GM10847 (cell line): ENCODE measurements around the gene AIF1.

Experiments used
- POLR2A ChIP-seq: IDR thresholded peaks from 2 replicates; pipeline ENCODE4 v1.6.1; 2011; ENCODE audit not compliant: insufficient read length; ENCODE audit errors: extremely low read depth

AIF1 gene

DNA sequence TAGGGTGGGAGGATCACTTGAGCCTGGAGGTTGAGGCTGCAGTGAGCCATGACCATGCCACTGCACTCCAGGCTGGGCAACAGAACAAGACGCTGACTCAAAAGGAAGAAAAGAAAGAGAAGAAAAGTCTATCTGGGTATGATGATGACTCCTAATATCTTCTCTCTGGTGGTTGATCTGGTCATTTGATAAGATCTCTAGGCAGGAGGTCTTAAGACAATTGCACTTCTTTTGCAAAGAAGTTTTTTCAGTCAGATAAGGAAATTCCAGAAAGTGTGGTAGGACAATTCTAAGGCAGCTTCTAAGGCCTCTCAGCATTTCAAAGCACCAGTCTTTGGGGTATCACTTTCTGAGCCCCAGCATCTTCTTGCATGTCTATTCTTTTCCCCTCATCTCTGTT, 7.7 kb upstream of the AIF1 start:
- no peak for TF ChIP-seq POLR2A

GRCh38 chr6:31609519-31610406, 5.3 kb upstream of the AIF1 start:
- TF ChIP-seq POLR2A: no peak

GRCh38 chr6:31610968-31611367, 4.1 kb upstream of the AIF1 start:
- no peak for TF ChIP-seq POLR2A

GRCh38 chr6:31614075-31614619, 887 bp upstream of the AIF1 start:
- no peak for TF ChIP-seq POLR2A

GRCh38 chr6:31615748-31616147, 714 bp downstream of the AIF1 start:
- no peak for TF ChIP-seq POLR2A

GRCh38 chr6:31617010-31617409, 2.0 kb downstream of the AIF1 start:
- no peak for TF ChIP-seq POLR2A

DNA sequence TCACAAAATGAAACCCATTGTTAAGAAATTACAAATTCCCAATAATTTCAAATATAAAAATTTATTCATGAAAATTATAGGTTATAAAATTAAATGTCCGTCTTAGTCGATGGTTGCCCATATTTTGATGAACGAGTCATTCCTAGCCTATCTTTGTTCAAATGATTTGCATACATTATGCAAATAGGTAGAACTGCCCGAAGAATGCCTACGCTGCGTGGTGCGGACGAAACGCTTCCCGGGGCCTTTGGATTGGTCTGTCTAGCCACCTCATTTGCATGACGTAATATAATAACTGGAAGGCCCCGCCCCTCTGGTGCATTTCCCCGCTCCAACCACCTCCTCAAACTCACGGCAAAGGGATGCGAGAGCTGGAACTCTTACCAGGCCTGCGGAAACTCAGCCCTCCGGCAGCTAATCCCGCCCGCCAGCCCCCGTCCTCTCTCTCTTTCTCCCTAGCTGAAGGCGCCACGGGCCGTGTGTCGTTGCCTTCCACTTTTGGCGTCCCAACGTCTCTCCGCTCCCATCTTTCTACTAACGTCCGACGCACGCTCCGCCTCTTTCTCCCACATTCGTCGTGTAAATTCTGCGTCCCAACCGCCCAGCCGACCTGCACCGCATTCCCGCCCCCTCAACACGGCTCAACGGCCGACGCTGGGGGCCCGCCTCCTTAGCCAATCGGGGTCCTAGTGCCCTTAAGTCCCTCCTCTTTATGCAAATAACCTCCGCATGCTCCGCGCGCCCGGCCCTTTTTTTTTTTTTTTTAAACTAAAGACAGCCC, 5.0 kb downstream of the AIF1 start:
- peak; percentile 84 for TF ChIP-seq POLR2A

DNA sequence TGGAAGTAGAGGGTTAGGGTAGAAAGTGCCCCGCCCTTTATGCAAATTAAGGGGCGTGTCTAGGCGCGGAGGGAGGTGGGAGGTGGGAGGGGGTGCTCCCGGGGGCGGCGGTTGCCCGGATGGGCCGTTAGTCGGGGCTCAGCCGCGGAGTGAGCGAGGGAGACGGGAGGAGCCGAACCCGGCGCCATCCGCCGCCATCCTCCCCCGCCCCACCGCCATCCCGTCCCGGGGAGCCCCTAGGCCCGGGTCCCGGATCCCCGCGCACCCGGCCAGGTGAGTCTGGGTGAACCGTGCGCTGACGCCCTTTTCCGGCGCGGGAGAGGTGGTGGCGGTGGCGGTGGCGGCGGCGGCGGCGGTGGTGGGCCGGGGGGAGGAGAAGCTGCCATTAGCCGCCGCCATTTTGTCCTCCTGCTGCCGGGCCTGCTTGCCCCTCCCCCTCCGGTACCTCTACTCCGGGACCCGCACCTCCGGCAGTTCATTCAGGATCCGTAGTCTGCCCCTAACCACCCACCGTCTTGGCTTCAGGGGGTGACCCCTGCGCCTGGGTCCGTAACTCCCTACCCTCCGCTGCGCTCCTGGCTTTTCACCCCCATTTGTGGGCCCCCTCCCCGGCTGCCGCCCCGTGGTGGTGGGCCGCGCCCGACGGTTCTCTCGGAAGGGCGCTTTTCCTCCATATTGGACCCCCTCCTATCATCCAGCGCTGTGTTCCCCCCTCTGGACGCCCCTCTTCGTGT, 5.7 kb downstream of the AIF1 start, which contains the start of gene PRRC2A:
TSS of gene PRRC2A (plus strand) at position 130 of the 734 bp plus-strand sequence. CDS start 2,075 bp downstream, outside the sequence.
- TF ChIP-seq POLR2A: peak; percentile 60

DNA sequence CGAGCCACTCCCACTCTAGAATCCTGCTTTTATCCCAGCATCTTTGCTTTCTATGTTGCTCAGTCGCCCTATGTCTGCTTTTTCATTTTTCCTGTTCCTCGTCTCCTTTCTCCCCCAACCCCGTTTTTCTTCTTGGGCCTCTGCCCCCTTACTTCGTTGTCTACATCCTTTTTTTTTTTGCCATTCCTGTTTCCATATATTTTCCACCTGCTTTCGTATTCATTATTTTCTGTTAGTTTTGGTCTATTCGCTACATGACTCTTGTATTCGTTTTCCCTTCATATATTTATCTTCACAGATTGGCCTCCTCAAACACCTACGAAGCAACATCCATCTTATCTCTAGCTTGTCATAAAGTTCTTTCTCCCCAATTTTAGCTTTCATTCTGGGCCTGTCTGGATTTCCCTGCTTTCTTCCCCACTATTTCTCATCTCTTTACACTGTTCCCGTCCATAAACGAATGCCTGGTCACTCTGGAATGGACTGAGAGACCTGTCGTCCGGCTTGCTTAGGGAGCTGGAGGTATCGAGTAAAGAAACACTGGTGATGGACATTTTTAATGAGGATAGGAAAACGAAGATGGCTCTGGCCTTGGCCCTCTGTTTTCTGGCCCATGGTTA, 6.4 kb downstream of the AIF1 start:
- TF ChIP-seq POLR2A: no peak

- no peak for TF ChIP-seq POLR2A
Measured at GRCh38 chr6:31621991-31622390, 7.0 kb downstream of the AIF1 start.

GRCh38 chr6:31622684-31623091, 7.7 kb downstream of the AIF1 start:
- no peak for TF ChIP-seq POLR2A

GRCh38 chr6:31624070-31624469, 9.0 kb downstream of the AIF1 start:
- TF ChIP-seq POLR2A: no peak

GRCh38 chr6:31626952-31627351, 11.9 kb downstream of the AIF1 start:
- TF ChIP-seq POLR2A: no peak

DNA sequence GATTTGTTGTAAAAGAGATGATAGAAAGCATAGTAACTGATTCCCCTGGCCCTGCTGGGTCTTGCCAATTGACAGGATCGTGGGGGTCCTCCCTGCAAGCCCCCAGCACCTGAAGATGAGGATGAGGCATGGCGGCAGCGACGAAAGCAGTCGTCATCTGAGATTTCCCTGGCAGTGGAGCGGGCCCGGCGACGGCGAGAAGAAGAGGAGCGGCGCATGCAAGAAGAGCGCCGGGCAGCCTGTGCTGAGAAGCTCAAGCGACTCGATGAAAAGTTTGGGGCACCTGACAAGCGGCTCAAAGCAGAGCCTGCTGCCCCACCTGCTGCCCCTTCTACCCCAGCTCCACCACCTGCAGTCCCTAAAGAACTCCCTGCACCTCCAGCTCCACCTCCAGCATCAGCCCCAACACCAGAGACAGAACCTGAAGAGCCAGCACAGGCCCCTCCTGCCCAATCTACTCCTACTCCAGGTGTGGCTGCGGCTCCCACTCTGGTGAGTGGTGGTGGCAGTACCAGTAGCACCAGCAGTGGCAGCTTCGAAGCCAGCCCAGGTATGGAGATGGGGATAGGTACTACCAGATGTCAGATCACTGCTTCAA, 12.8 kb downstream of the AIF1 start:
- no peak for TF ChIP-seq POLR2A

- no peak for TF ChIP-seq POLR2A
Measured at GRCh38 chr6:31629014-31629413, 14.0 kb downstream of the AIF1 start.
